PC-3 (cell line): ENCODE data around the gene EIF2AK3. TPM values are rescaled to one million over a fixed set of nuclear protein-coding genes. Genes with fewer than 3 reads are reported as not detected.
A peak's percentile ranks its signal among the peaks of the same experiment; 100 is the strongest.

ENCODE experiments used
- ATAC-seq: fragments of 200-7000 bp; cut with Tn5 transposase; 2 replicates; pipeline ENCODE4 v1.9.1; 2020; ENCODE audit warnings: mild to moderate bottlenecking, moderate library complexity
- BruUV-seq: library from RNA; stranded (reverse); fragments of 400-500 nt; replicated peaks from 2 replicates; lab custom pipeline; 2021; lab: Mats Ljungman, UMichigan
- CTCF ChIA-PET: fragments of 300-600 bp; sonication (Branson Sonifier 250); formaldehyde crosslinking; loops from one replicate; lab custom pipeline; 2022; ENCODE audit warnings: antibody characterized with exemption; lab: Charles Lee
- POLR2A ChIA-PET: fragments of 300-600 bp; sonication (Branson Sonifier 250); formaldehyde crosslinking; loops from one replicate; lab custom pipeline; 2022; ENCODE audit warnings: antibody characterized with exemption; ENCODE audit not compliant: unreplicated experiment; lab: Charles Lee
- DNase-seq: peaks from one replicate; pipeline ENCODE4 v3.0.0-alpha.2; 2015
- H2AFZ ChIP-seq: fragments of 300-600 bp; sonication (generic); 2 replicates; pipeline ENCODE4 v1.6.0; 2016; ENCODE audit warnings: antibody characterized with exemption, low read length
- H3F3A ChIP-seq: fragments of 300-600 bp; sonication (generic); one replicate; pipeline ENCODE4 v1.6.0; 2017; ENCODE audit warnings: antibody characterized with exemption, low read length, control low read depth, mild to moderate bottlenecking; ENCODE audit not compliant: unreplicated experiment
- H3K27ac ChIP-seq: fragments of 300-600 bp; sonication (generic); 2 replicates; pipeline ENCODE4 v1.5.1; 2016; ENCODE audit warnings: mild to moderate bottlenecking, low read length
- H3K27me3 ChIP-seq: fragments of 300-600 bp; sonication (generic); 2 replicates; pipeline ENCODE4 v1.6.1; 2016; ENCODE audit warnings: low read length, mixed read lengths
- H3K36me3 ChIP-seq: fragments of 300-600 bp; sonication (generic); 2 replicates; pipeline ENCODE4 v1.6.1; 2016; ENCODE audit warnings: low read depth, mixed run types, low read length, mixed read lengths
- H3K4me1 ChIP-seq: fragments of 300-600 bp; sonication (generic); 2 replicates; pipeline ENCODE4 v1.5.1; 2016; ENCODE audit warnings: low read length; ENCODE audit not compliant: insufficient read depth
- H3K4me2 ChIP-seq: fragments of 300-600 bp; sonication (generic); 2 replicates; pipeline ENCODE4 v1.6.0; 2016; ENCODE audit warnings: low read length
- H3K4me3 ChIP-seq: fragments of 300-600 bp; sonication (generic); 2 replicates; pipeline ENCODE4 v1.5.1; 2016; ENCODE audit warnings: mild to moderate bottlenecking, low read length, mixed read lengths
- H3K79me2 ChIP-seq: fragments of 300-600 bp; sonication (generic); 2 replicates; pipeline ENCODE4 v1.6.1; 2017; ENCODE audit warnings: low read length, mixed read lengths
- H3K9ac ChIP-seq: fragments of 300-600 bp; sonication (generic); 2 replicates; pipeline ENCODE4 v1.6.0; 2016; ENCODE audit warnings: mild to moderate bottlenecking, low read length
- H3K9me2 ChIP-seq: fragments of 300-600 bp; sonication (generic); replicated peaks from 2 replicates; pipeline ENCODE4 v1.6.1; 2016; ENCODE audit warnings: mixed run types, low read length, mixed read lengths
- H3K9me3 ChIP-seq: fragments of 300-600 bp; sonication (generic); 2 replicates; pipeline ENCODE4 v1.6.1; 2016; ENCODE audit warnings: low read length, mixed read lengths
- H4K20me1 ChIP-seq: fragments of 300-600 bp; sonication (generic); 2 replicates; pipeline ENCODE4 v1.6.1; 2016; ENCODE audit warnings: low read length, mixed read lengths
- CTCF ChIP-seq: fragments of 300-600 bp; sonication (generic); conservative IDR thresholded peaks from 2 replicates; pipeline ENCODE4 v1.5.1; 2017; ENCODE audit warnings: antibody characterized with exemption, low read depth, mild to moderate bottlenecking, low read length
- EZH2 ChIP-seq: fragments of 300-600 bp; sonication (generic); IDR thresholded peaks from one replicate; pipeline ENCODE4 v1.6.1; 2017; ENCODE audit warnings: antibody characterized with exemption, mild to moderate bottlenecking, low read length; ENCODE audit not compliant: unreplicated experiment
- EZH2phosphoT487 ChIP-seq: fragments of 300-600 bp; sonication (generic); IDR thresholded peaks from 2 replicates; pipeline ENCODE4 v1.6.1; 2018; ENCODE audit warnings: mild to moderate bottlenecking, antibody characterized with exemption, low read length, borderline replicate concordance
- intact Hi-C: fragments of 100-400 bp; cut with micrococcal nuclease; formaldehyde crosslinking; loops from 2 replicates; pipeline ENCODE4 v1.9.0; 2023
- total RNA-seq: library from RNA; depleted of rRNA; stranded (reverse); fragments of >200 nt; gene quantifications from 2 replicates; pipeline ENCODE4 v1.2.3, GENCODE V29; 2014

EIF2AK3 gene
- total RNA-seq, 1 experiment from 2014 or later = 10.7 TPM

GRCh38 chr2:88556026-88556425 lies 71.2 kb downstream of the EIF2AK3 start:
- H4K20me1 ChIP-seq = no peaks in the 10 kb centered on the region
- H3F3A ChIP-seq = no peaks in the 10 kb centered on the region
- CTCF ChIA-PET = no interaction called here
- H3K36me3 ChIP-seq = no peaks in the 10 kb centered on the region; the same call in 1 of the 2 replicates
- no peaks in the 10 kb centered on the region for H3K9me3 ChIP-seq
- no peak overlapping the region for H3K4me3 ChIP-seq
- POLR2A ChIA-PET = no interaction called here
- intact Hi-C loops = no loop called here
- H3K27ac ChIP-seq = no peak overlapping the region
- TF ChIP-seq EZH2 (no peak), EZH2phosphoT487 (no peak), CTCF (no peak)
- no peaks in the 10 kb centered on the region for H3K79me2 ChIP-seq
- BruUV-seq = no TSS peak
- no peak overlapping the region for H3K9ac ChIP-seq
- H2AFZ ChIP-seq = no peak overlapping the region
- ATAC-seq = no peak
- H3K4me2 ChIP-seq = no peak overlapping the region
- H3K4me1 ChIP-seq = no peaks in the 10 kb centered on the region
- no peak for DNase-seq
- H3K9me2 ChIP-seq = no peaks in the 10 kb centered on the region
- no peaks in the 10 kb centered on the region for H3K27me3 ChIP-seq

- POLR2A ChIA-PET = no interaction called here
- CTCF ChIA-PET = no interaction called here
These were observed 73.1 kb downstream of the EIF2AK3 start for GRCh38 chr2:88554189-88554588.

More at GRCh38 chr2:88554189-88554588, 73.1 kb downstream of the EIF2AK3 start:
- H2AFZ ChIP-seq = no peak overlapping the region
- H3K9me2 ChIP-seq = no peaks in the 10 kb centered on the region
- H3K4me1 ChIP-seq = no peaks in the 10 kb centered on the region
- no peaks in the 10 kb centered on the region for H3K27me3 ChIP-seq
- peak; percentile 38; the same call in 1 of the 2 replicates for TF ChIP-seq CTCF
- no peak for TF ChIP-seq EZH2
- no peak for TF ChIP-seq EZH2phosphoT487
- H3K4me2 ChIP-seq = no peak overlapping the region
- H3K36me3 ChIP-seq = no peaks in the 10 kb centered on the region; the same call in 1 of the 2 replicates
- intact Hi-C loops = no loop called here
- ATAC-seq (peak; percentile 24), DNase-seq (peak; percentile 12)
- H3K9ac ChIP-seq = no peak overlapping the region
- TSS peak; percentile 17 for BruUV-seq
- no peak overlapping the region for H3K27ac ChIP-seq
- H3K4me3 ChIP-seq = no peak overlapping the region
- no peaks in the 10 kb centered on the region for H3K79me2 ChIP-seq
- no peaks in the 10 kb centered on the region for H3K9me3 ChIP-seq
- no peaks in the 10 kb centered on the region for H3F3A ChIP-seq
- H4K20me1 ChIP-seq = no peaks in the 10 kb centered on the region
